Chondrocyte (in vitro differentiated cells): ENCODE results near the gene MRPL36. TPM values are rescaled to one million over a fixed set of nuclear protein-coding genes. Genes with fewer than 3 reads are reported as not detected.
"Not testable (repeated sequence)": the region's sequence is repeated elsewhere in the genome, so short reads cannot be mapped to it uniquely, and the experiment has no call there.

ENCODE experiments used
- DNase-seq: peaks from one replicate; pipeline ENCODE4 v3.0.0; 2021; ENCODE audit warnings: mixed read lengths, low spot score
- H3K27ac Mint-ChIP-seq: one replicate; pipeline ENCODE4 v1.8.0; 2021; ENCODE audit warnings: mild to moderate bottlenecking, moderate library complexity, mixed read lengths; ENCODE audit not compliant: unreplicated experiment
- H3K27me3 Mint-ChIP-seq: 2 replicates; pipeline ENCODE4 v1.8.0; 2021; ENCODE audit warnings: low read depth, mixed read lengths
- H3K36me3 Mint-ChIP-seq: 2 replicates; pipeline ENCODE4 v1.8.0; 2021; ENCODE audit warnings: low read depth, mixed read lengths
- H3K4me1 Mint-ChIP-seq: 2 replicates; pipeline ENCODE4 v1.8.0; 2021; ENCODE audit warnings: low read depth, mild to moderate bottlenecking, mixed read lengths
- H3K4me3 Mint-ChIP-seq: one replicate; pipeline ENCODE4 v1.8.0; 2021; ENCODE audit warnings: mild to moderate bottlenecking, moderate library complexity, mixed read lengths; ENCODE audit not compliant: unreplicated experiment
- H3K9me3 Mint-ChIP-seq: 2 replicates; pipeline ENCODE4 v1.8.0; 2021; ENCODE audit warnings: low read depth, mixed read lengths
- CTCF ChIP-seq: fragments of 200-600 bp; sonication (generic); IDR thresholded peaks from 2 replicates; pipeline ENCODE4 v1.5.0; 2021; ENCODE audit warnings: antibody characterized with exemption, mild to moderate bottlenecking, moderate library complexity
- total RNA-seq: library from RNA; stranded (reverse); gene quantifications from 3 replicates; pipeline ENCODE4 v1.2.1, GENCODE V29; 2021

MRPL36 gene
- total RNA-seq, 1 donor from 2014 or later, result 37.4 TPM

GRCh38 chr5:1844708-1845436 lies 45.2 kb upstream of the MRPL36 start:
- Mint-ChIP-seq H3K4me1 (no peaks in the 10 kb centered on the region), H3K27ac (no peak overlapping the region), H3K9me3 (no peaks in the 10 kb centered on the region), H3K36me3 (no peaks in the 10 kb centered on the region), H3K4me3 (no peak overlapping the region), H3K27me3 (peaks cover 41% of the 10 kb centered on the region)
- TF ChIP-seq CTCF, result no peak
- DNase-seq, result no peak

- not testable (repeated sequence) for H3K4me1 Mint-ChIP-seq, H3K9me3 Mint-ChIP-seq, H3K27ac Mint-ChIP-seq, H3K36me3 Mint-ChIP-seq, DNase-seq, H3K4me3 Mint-ChIP-seq
- peaks cover 40% of the 10 kb centered on the region for H3K27me3 Mint-ChIP-seq
Observed at GRCh38 chr5:1843761-1844160, 44.1 kb upstream of the MRPL36 start.

GRCh38 chr5:1842004-1842819 lies 42.6 kb upstream of the MRPL36 start:
- TF ChIP-seq CTCF, result no peak
- peaks cover 31% of the 10 kb centered on the region for H3K27me3 Mint-ChIP-seq
- H3K9me3 Mint-ChIP-seq, result no peaks in the 10 kb centered on the region
- H3K4me1 Mint-ChIP-seq, result no peaks in the 10 kb centered on the region
- no peaks in the 10 kb centered on the region for H3K36me3 Mint-ChIP-seq
- H3K4me3 Mint-ChIP-seq, result no peak overlapping the region
- DNase-seq, result no peak
- no peak overlapping the region for H3K27ac Mint-ChIP-seq

GRCh38 chr5:1840741-1841521 lies 41.3 kb upstream of the MRPL36 start:
- peak; percentile 88 for DNase-seq
- TF ChIP-seq CTCF, result no peak
- no peak overlapping the region for H3K4me3 Mint-ChIP-seq
- H3K4me1 Mint-ChIP-seq, result no peaks in the 10 kb centered on the region
- H3K27me3 Mint-ChIP-seq, result peaks cover 32% of the 10 kb centered on the region
- H3K27ac Mint-ChIP-seq, result no peak overlapping the region
- no peaks in the 10 kb centered on the region for H3K9me3 Mint-ChIP-seq
- no peaks in the 10 kb centered on the region for H3K36me3 Mint-ChIP-seq

- TF ChIP-seq CTCF, result no peak
- peaks cover 38% of the 10 kb centered on the region for H3K27me3 Mint-ChIP-seq
- DNase-seq, result peak; percentile 86
- H3K4me1 Mint-ChIP-seq, result no peaks in the 10 kb centered on the region
- no peaks in the 10 kb centered on the region for H3K36me3 Mint-ChIP-seq
- H3K27ac Mint-ChIP-seq, result no peak overlapping the region
- H3K9me3 Mint-ChIP-seq, result no peaks in the 10 kb centered on the region
- no peak overlapping the region for H3K4me3 Mint-ChIP-seq
Observed at GRCh38 chr5:1840071-1840547, 40.5 kb upstream of the MRPL36 start.
